Esophagus squamous epithelium (tissue), 4 donors: Measurements from ENCODE around the gene TLK2.

Source experiments
- POLR2A ChIP-seq, 4 donors: fragments of 450-650 bp; IDR thresholded peaks; one replicate each; pipeline ENCODE4 v1.6.1; 2017; ENCODE audit warnings: antibody characterized with exemption in 4 of 4, mild to moderate bottlenecking in 4 of 4, moderate library complexity in 3 of 4
- TF ChIP-seq, protein P1 (sequence below), 6 experiments: fragments of 450-650 bp in 4 of 6; fragments of 200-600 bp in 2 of 6; sonication (generic) in 2 of 6; IDR thresholded peaks; one replicate each; pipeline ENCODE4 v1.5.1; 2016 to 2019; ENCODE audit warnings: antibody characterized with exemption in 6 of 6, mild to moderate bottlenecking in 4 of 6, moderate library complexity in 4 of 6

DNA sequence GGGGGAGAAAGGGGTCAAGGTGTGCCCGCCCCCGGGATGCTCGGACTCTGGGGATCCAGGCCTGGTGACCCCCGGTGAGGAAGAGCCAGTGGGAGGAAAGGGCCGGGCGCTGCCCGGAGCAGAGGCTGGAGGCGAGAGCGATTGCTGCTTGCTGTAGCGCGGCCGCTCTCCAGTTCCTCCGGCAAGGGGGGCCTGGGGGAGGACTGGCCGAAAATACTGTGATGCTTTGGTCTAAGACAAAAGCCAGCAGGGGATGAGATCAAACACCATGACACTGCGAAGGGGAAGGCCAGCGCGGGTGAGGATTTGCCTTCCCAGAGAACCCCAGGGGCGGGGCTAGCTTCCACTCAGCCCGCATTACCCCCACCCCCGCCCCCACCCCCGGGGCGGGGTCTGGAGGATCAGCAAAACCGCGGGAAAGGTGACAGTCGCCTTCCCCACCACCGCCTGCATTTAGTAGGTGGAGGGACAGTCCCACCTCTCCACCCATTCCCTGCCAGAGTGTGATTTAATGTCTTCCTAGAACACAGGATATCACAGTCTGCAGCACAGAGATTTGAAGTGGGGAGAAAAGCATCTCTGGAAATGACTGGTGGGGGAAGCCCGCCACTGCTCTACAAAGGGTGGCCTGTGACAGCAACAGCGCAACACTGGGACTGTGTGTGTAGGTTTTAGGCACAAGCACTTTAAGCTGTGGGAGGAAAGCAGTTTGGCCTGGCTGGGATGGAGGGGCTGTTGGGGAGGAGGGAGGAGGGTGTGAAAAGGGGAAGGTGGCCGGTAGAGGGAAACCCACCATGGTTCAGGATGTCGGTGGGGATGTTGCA, 174.6 kb downstream of the TLK2 start:
- TF ChIP-seq, protein P1, sequence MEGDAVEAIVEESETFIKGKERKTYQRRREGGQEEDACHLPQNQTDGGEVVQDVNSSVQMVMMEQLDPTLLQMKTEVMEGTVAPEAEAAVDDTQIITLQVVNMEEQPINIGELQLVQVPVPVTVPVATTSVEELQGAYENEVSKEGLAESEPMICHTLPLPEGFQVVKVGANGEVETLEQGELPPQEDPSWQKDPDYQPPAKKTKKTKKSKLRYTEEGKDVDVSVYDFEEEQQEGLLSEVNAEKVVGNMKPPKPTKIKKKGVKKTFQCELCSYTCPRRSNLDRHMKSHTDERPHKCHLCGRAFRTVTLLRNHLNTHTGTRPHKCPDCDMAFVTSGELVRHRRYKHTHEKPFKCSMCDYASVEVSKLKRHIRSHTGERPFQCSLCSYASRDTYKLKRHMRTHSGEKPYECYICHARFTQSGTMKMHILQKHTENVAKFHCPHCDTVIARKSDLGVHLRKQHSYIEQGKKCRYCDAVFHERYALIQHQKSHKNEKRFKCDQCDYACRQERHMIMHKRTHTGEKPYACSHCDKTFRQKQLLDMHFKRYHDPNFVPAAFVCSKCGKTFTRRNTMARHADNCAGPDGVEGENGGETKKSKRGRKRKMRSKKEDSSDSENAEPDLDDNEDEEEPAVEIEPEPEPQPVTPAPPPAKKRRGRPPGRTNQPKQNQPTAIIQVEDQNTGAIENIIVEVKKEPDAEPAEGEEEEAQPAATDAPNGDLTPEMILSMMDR (IDR thresholded peaks at IDR 0.05), result no peak
- no peak for TF ChIP-seq POLR2A (IDR thresholded peaks at IDR 0.05)
